DMS153 (cell line): ENCODE data around the gene MED13L.
A peak's percentile ranks its signal among the peaks of the same experiment; 100 is the strongest.

Source experiments
- DNase-seq: peaks from one replicate; lab custom pipeline; 2025; lab: John Stamatoyannopoulos, UW

Gene MED13L

DNA sequence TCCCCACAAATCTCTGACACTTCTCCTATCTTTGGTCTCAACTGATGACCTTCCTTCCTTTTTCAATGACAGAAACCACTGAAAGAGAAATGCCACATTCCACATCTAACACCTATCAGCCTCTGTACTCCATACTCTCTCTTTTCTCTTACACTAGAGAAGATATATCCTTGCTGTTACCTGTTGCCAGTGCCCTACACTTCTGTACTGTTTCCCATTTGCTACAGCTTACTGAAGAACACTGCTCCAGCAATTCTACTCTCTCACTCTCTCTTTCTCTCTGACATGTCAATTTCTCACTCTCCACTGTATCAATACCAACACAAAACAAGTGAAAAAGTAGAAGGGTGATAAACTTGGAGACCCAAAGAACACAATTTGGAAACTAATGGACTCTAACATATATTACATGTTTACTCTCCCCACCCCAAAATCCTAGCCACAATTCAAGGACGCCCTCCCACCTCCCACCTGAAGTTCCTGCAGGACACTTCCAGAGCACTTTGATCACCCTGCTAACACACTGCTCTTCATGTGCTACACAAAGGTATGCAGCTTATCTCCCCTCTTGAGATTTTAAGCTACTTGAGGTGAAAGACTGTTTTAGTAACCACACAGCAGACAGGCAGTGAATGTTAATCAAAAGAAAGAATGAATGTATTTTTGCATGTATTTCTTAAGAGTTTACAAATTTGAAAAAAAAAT is 95.0 kb downstream of the MED13L start:
- no peak for DNase-seq

GRCh38 chr12:116180448-116180847 is 97.0 kb downstream of the MED13L start:
- DNase-seq = no peak

DNA sequence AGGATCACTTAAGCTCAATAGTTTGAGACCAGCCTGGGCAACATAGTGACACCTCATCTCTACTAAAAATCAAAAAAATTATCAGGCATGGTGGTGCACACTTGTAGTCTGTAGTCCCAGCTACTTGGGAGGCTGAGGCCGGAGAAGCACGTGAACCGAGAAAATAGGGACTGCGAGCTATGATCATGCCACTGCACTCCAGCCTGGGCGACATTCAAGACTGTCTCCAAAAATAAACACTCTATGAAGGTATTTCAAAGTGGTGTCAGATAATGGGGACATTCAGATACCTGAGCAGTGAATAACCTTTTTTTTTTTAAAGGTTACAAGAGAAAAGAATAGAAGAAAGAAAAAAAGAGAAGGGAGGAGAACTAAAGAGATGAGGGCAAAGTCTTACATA is 98.1 kb downstream of the MED13L start:
- no peak for DNase-seq

- DNase-seq = no peak
Observed at GRCh38 chr12:116177017-116177416, 100.5 kb downstream of the MED13L start.

DNA sequence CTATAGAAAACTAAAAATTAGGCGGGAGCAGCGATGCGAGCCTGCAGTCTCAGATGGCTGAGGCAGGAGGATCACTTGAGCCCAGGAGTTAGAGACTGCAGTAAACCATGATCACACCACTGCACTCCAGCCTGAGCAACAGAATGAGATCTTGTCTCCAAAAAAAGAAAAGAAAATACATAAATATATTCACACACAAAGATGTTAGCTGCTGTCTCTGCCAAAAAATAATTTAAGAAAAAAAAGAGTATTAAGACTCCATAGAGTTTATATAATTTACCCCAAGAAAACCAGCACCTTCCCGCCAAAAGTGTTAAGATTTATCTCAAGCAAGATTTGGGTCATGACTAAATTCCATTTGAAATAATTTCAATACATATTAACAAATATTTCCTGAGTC is 102.6 kb downstream of the MED13L start:
- DNase-seq = no peak

DNA sequence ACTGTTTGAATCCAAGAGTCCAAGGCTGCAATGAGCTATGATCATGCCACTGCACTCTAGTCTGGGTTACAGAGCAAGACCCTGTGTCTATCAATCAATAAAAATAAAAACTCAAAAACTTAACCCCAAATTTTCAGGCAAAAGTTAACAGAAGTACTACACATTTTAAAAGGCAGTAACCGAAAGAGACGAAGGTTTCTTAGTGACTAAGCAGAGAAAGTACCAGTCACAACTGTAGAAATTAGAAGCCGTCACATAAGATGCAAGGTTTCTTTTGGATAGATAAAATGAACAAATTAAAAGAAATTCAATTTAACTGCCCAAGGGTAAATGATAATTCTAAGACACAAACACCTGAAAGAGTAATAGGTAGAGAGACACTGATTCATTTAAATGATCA is 103.5 kb downstream of the MED13L start:
- no peak for DNase-seq

DNA sequence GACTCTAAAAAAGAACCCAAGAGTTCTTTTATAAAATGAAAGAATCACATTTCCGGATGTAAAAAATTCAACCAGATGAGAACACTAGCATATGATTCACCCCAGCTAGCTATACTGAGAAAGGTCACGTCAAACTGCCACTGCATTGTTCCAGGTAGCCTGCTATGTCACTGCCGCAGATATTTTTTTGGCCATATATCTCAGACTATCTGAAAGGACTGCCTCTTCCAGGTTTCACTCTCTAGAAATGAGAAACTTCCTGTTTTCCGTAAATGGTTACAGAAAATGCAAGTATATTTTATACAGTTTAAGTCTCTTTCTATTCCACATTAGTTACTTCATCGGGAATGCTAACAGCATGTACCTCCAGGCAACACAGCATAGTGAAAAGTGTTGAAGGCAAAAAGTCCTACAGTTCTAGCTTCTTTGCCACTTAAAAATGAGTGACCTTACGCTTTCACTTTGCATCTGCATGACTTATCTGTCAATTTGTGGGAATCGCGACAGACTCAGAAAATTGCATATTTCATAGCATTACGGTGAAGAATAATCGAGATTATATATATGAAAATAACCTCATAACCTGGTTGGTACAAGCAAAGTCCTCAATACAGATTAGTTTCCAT is 105.2 kb downstream of the MED13L start:
- no peak for DNase-seq

- DNase-seq = no peak
Observed at GRCh38 chr12:116171549-116171948, 105.9 kb downstream of the MED13L start.

GRCh38 chr12:116169071-116169470 is 108.4 kb downstream of the MED13L start:
- no peak for DNase-seq

DNA sequence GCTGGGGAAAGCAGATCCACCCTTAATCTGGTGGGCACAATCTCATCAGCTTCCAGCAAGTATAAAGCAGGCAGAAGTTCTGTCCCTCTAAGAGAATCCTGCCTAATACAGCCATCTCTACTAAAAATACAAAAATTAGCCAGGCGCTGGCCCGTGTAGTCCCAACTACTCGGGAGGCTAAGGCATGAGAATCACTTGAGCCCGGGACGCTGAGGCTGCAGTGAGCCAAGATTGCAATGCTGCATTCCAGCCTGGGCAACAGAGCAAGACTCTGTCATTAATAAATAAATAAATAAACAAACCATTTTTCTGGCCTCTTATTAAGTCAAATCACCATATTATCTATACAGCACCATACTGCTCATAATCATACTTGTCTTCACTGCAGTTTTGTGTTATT is 111.2 kb downstream of the MED13L start:
- no peak for DNase-seq

- no peak for DNase-seq
Observed at GRCh38 chr12:116165036-116165425, 112.5 kb downstream of the MED13L start.

GRCh38 chr12:116164250-116165035 is 113.0 kb downstream of the MED13L start:
- DNase-seq = peak; percentile 51

- no peak for DNase-seq
Observed at GRCh38 chr12:116162071-116162470, 115.4 kb downstream of the MED13L start.

GRCh38 chr12:116161588-116161987 is 115.9 kb downstream of the MED13L start:
- DNase-seq = no peak

GRCh38 chr12:116160883-116161458 is 116.5 kb downstream of the MED13L start:
- no peak for DNase-seq

DNA sequence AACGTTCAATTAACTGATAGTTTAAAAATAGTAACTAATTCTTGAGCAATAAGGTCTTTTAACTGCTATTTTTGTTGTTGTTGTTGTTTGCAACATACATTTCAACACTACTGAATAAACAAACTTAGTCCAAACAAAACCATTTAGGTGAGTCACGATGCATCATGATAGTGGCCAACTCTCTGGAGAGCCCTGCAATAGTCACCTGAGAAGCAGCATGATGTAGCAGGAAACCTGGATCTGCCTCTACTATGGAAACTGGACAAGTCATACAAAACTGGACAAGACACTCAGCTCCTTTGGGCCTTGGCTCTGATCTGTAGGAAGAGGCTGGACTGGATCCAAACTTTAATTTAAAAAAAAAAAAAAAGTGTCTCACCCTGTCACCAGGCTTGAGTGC is 117.3 kb downstream of the MED13L start:
- no peak for DNase-seq

- DNase-seq = no peak
Observed at GRCh38 chr12:116159593-116160200, 117.8 kb downstream of the MED13L start.

GRCh38 chr12:116159175-116159574 is 118.3 kb downstream of the MED13L start:
- no peak for DNase-seq

DNA sequence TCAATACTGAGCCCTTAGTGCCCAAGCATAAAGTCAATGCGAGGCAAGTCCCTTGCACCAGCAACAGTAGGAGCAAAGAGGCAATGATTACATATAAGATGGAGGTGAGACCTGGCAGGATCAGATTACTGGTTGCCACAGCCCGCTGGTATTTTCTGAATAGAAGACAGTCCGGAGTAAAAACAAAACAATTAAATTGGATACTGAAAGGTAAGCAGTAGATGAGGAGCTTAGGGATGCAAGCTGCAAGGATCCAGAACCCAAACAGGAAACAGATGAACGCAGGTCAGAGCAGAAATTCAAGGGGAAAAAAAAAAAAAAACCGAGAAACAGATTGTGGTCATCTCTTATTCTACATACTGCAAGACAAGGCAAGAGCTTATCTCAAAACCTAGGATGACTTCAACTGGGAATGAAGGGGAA is 119.6 kb downstream of the MED13L start:
- peak; percentile 68 for DNase-seq

DNA sequence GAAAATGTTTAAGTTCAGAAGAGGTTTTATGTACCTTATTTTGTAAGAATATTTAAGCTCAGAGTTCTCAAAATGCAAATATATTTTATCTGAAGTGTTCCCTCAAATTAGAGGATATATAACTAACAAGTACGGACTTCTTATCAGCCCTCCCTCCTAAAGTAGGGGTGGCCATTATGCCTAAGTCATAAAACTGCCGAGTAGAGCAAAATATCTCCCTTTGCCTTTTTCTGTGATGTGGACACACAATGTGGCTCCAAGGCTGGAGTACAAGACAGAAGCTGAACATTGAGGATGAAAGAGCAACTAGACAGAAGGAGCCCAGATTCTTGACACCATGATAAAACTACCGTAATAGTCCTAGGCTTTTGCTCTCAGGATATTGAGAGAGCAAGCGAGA is 120.9 kb downstream of the MED13L start:
- DNase-seq = no peak

DNA sequence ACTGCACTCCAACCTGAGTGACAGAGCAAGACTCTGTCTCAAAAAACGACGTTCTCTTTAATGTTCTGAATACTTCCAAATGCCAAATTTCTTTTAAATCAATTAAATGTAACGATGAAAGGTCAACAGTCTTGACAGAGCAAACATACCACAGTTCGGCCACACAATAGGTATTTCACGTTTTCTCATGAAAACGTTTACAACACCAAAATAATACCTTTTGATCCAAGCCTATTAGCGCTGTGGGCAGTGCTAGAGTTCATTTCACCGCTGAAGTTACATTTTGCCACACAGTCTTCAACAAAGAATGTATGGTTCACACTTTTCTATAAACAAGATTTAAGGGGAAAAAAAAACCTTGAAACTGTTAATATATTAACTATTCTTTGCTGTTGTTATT is 122.1 kb downstream of the MED13L start:
- no peak for DNase-seq

DNA sequence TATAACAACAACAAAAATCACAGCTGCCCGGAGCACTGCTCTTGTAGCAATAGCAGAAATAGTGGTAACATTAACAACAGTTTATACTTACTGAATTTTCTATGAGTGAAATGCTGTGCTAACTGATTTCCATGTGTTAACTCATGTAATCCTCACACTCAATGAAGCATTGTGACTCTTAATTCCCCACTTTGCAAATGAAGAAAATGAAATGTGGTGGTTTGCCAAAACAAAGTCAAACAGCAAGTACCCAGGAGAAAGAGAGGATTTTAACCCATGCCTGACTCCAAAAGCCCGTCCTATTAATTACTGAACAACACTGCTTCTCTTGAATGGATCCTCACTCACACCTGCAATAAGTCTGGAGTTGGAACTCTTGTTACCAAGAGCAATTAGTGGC is 123.5 kb downstream of the MED13L start:
- no peak for DNase-seq
